Stimulated activated CD8-positive, alpha-beta memory T cell treated with anti-CD3 and anti-CD28 coated beads, Interleukin-7, amount 100 ng/mL, for 1 hour (primary cell): ENCODE data around the gene CERK.
"Not testable (repeated sequence)": the region's sequence is repeated elsewhere in the genome, so short reads cannot be mapped to it uniquely, and the experiment has no call there.

Experiments used
- DNase-seq, 2 donors: peaks; one replicate each; pipeline ENCODE4 v3.0.0-alpha.2; 2020; ENCODE audit warnings: low read depth in 2 of 2

The CERK gene

DNA sequence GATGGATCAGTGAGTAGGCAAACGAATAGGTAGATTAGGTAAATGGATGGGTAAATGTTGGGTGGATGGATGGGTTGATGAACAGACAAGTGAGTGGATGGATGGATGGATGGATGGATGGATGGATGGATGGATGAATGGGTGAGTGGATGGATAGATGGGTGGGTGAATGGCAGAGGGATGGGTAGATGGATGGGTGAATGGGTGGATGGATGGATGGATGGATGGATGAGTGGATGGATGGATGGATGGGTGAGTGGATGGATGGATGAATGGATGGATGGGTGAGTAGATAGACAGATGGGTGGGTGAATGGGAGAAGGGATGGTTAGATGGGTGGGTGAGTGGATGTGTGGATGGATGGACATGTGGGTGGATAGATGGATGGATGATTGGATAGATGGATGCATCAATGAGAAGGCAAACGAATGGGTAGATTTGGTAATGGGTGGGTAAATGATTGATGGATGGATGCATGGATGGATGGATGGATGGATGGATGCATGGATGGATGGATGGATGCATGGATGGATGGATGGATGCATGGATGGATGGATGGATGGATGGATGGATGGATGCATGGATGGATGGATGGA is 89.7 kb downstream of the CERK start:
- not testable (repeated sequence) for DNase-seq

DNA sequence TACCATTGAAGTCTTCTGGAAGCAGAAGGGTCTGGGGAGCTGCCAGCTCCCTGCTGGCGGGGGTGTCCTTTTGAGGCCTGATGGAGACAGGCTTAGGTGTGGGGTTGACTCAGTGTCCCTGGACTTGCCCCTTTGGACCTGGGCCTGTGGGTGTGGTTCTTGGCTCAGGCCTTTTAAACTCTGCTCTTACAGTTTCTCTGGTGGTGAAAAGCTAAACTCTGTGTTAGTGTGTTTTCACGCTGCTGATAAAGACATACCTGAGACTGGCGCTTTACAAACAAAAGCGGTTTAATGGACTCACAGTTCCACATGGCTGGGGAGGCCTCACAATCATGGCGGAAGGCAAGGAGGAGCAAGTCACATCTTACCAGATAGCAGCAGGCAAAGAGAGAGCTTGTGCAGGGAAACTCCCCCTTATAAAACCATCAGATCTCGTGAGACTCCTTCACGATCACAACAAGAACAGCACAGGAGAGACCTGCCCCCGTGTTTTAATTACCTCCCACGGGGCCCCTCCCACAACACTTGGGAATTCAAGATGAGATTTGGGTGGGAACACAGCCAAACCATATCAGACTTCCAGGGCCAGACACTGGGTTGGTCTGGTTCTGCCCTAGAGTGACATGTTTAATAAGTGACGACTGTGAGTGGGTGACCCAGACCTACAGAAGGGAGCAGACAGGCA is 91.4 kb downstream of the CERK start:
- DNase-seq = no peak

- not testable (repeated sequence) for DNase-seq
These were observed 95.1 kb downstream of the CERK start for GRCh38 chr22:46642840-46643480.

- no peak for DNase-seq
These were observed 96.2 kb downstream of the CERK start for GRCh38 chr22:46641811-46642266.

- DNase-seq = no peak
These were observed 97.6 kb downstream of the CERK start for GRCh38 chr22:46640293-46641055.

GRCh38 chr22:46639843-46640242 is 98.2 kb downstream of the CERK start:
- no peak for DNase-seq

DNA sequence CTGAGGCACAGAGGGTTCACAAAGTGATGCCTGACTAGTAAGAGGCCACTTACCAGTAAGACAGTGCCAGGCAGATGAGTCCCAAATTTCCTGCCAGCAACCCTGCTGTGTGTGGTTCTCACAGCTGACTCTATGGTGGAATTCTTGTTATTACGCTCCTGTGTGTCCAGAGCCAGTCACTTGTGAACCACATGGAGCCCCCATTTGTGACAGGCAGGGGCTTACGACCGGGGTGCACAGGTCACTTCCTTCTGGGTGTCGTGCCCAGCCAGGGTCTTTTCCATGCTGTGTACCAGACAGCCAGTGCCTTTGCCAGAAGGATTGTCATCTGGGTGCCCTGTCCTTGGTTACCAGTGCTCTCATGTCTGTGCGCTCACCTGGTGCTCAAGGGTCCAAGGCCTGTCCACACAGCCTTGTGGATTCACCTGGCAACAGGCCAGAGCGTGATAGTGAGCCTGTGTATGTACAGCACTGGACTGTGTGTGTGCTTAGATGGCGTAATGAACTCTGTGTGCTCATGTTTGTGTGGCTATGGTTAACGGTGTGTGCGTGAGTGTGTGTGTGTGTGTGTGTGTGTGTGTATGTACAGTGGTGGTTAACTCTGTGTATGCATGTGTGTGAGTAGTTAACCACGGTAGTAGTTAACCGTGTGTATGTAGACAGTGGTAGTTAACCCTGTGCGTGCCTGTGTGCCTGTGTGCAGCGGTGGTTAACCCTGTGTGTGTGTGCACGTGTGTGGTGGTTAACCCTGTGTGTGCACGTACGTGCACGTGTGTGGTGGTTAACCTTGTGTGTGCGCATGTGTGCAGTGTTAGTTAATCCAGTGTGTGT is 99.2 kb downstream of the CERK start:
- DNase-seq = no peak

- DNase-seq = no peak
These were observed 100.1 kb downstream of the CERK start for GRCh38 chr22:46637711-46638600.

DNA sequence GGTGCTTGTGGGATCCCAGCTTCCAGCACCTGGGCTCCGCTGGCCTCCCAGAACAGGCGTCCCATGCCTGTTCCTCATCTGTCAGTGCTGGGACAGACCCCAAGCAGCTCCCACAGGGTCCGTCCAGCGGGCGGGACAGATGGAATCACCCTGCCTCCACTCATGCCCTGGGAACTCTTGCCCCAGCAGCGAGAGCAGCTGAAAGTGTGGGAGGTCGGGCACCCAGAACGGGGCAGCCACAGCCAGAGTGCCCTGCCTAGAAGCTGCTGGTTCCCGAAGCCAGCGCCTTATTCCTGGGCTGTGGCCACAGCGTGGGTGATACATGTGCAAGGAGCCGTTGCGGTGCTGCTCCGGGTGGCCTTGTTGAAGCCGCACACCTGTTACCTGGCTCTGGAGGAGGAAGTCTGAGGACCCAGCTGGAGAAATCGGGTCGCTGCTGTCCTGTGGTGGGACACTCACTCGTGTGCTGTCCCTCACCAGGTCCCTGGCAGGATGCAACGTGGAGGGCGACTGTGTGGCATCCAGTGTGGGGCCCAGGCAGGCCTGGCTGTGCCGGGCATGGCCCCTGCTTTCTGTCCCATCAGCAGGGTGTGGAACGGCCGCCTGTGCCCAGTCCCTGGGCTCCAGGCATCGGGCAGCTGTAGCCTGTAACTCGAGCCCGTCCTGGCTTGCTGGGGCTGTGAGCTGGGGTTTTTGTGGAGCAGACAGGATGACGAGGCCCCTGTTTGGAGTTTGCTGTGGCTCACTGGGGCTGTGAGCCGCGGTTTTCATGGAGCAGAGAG is 101.6 kb downstream of the CERK start:
- DNase-seq = no peak

DNA sequence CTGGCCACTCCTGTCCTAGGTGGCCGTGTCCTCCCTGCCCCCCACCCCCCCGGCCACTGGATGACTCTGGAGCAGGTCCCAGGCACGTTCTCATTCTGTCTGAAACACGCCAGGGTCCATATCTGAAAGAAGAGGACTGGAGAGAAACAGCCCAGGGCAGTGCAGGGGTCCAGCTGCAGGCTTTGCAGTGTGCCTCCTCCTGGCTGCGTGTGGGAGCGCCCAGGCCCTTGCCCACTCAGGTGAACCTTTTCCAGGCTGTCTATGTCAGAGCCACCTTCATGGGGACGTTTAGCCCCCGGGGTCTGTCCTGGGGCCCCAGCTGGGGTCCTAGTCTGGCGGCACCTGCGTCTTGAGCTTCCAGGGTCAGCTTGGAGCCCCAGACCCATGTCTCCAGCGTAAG is 102.3 kb downstream of the CERK start:
- no peak for DNase-seq

DNA sequence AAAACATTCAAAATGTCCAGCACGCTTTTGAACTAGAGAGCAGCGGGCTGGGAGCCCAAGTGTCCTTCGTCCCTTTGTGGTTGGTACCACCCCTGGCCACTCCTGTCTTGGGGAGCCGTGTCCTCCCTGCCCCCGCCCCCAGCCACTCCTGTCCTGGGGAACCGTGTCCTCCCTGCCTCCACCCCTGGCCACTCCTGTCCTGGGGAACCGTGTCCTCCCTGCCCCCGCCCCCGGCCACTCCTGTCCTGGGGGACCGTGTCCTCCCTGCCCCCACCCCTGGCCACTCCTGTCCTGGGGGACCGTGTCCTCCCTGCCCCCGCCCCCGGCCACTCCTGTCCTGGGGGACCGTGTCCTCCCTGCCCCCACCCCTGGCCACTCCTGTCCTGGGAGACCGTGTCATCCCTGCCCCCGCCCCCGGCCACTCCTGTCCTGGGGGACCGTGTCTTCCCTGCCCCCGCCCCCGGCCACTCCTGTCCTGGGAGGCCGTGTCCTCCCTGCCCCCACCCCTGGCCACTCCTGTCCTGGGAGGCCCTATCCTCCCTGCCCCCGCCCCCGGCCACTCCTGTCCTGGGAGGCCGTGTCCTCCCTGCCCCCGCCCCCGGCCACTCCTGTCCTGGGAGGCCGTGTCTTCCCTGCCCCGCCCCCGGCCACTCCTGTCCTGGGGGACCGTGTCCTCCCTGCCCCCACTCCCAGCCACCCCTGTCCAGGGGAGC is 102.9 kb downstream of the CERK start:
- DNase-seq = not testable (repeated sequence)
